HG03354 (cell line): ENCODE results near the gene BCKDK.

Experiments
- ATAC-seq: cut with Tn5 transposase; IDR thresholded peaks from one replicate; pipeline ENCODE4 v1.9.1; 2021; ENCODE audit warnings: mild to moderate bottlenecking; ENCODE audit not compliant: unreplicated experiment, poor library complexity, severe bottlenecking

BCKDK gene

GRCh38 chr16:31079342-31079944 is 28.7 kb upstream of the BCKDK start:
- no peak for ATAC-seq

- no peak for ATAC-seq
Observed at GRCh38 chr16:31080035-31080629, 28.1 kb upstream of the BCKDK start.

- ATAC-seq, result no peak
Observed at GRCh38 chr16:31080756-31081419, 27.3 kb upstream of the BCKDK start.

GRCh38 chr16:31081428-31082351 is 26.5 kb upstream of the BCKDK start:
- no peak for ATAC-seq

GRCh38 chr16:31082368-31083045 is 25.7 kb upstream of the BCKDK start:
- ATAC-seq, result no peak

GRCh38 chr16:31083081-31083480 is 25.1 kb upstream of the BCKDK start:
- no peak for ATAC-seq

GRCh38 chr16:31083556-31083955 is 24.6 kb upstream of the BCKDK start:
- no peak for ATAC-seq

- ATAC-seq, result no peak
Observed at GRCh38 chr16:31083981-31084380, 24.2 kb upstream of the BCKDK start.

GRCh38 chr16:31084584-31085302 is 23.4 kb upstream of the BCKDK start:
- no peak for ATAC-seq

GRCh38 chr16:31085411-31085810 is 22.8 kb upstream of the BCKDK start:
- no peak for ATAC-seq

GRCh38 chr16:31085873-31086628 is 22.1 kb upstream of the BCKDK start:
- no peak for ATAC-seq

- ATAC-seq, result no peak
Observed at GRCh38 chr16:31086629-31086906, 21.6 kb upstream of the BCKDK start.

GRCh38 chr16:31087481-31087880 is 20.7 kb upstream of the BCKDK start:
- no peak for ATAC-seq

GRCh38 chr16:31087971-31088370 is 20.2 kb upstream of the BCKDK start:
- ATAC-seq, result no peak

- no peak for ATAC-seq
Observed at GRCh38 chr16:31088459-31089183, 19.6 kb upstream of the BCKDK start, which contains the start of gene PRSS53. PRSS53 (minus strand) TSS chr16:31088943; CDS start chr16:31088809, 134 bp downstream.

- ATAC-seq, result no peak
Observed at GRCh38 chr16:31089199-31089598, 19.0 kb upstream of the BCKDK start.

- no peak for ATAC-seq
Observed at GRCh38 chr16:31090540-31090939, 17.6 kb upstream of the BCKDK start.

GRCh38 chr16:31092330-31092729 is 15.9 kb upstream of the BCKDK start:
- ATAC-seq, result no peak
